Measurements from ENCODE around the gene GSK3B. TPM values are rescaled to one million over a fixed set of nuclear protein-coding genes. Genes with fewer than 3 reads are reported as not detected.

GSK3B gene
- total RNA-seq, 6 donors from 2014 or later: 41.4 to 84.9 (median 48.0) TPM

GRCh38 chr3:119964294-119964693 is 130.0 kb downstream of the GSK3B start:
- WGBS, 2 donors: 82 to 84% methylated on average over 2 of the region's 2 CpGs
- no peak for TF ChIP-seq POLR2A (IDR thresholded peaks at IDR 0.05)
- no peak for TF ChIP-seq EP300 (IDR thresholded peaks at IDR 0.05)
- no peak for TF ChIP-seq CTCF (IDR thresholded peaks at IDR 0.05)
- TF ChIP-seq POLR2AphosphoS5 (IDR thresholded peaks at IDR 0.05): no peak
- H3K4me3 ChIP-seq: no peak overlapping the region
- no peaks in the 10 kb centered on the region for H3K27me3 ChIP-seq
- no peak overlapping the region for H3K27ac ChIP-seq
- DNase-seq: no peak
- H3K36me3 ChIP-seq: no peaks in the 10 kb centered on the region
- peaks cover 0 to 3% (median 0%) of the 10 kb centered on the region in 4 donors for H3K4me1 ChIP-seq
- ATAC-seq (ENCODE audit: low FRiP score in 2 of 2): no peak
- H3K9me3 ChIP-seq: no peaks in the 10 kb centered on the region

- WGBS, 2 donors: 92 to 96% methylated on average over 6 of the region's 6 CpGs
- no peak overlapping the region for H3K4me3 ChIP-seq
- no peaks in the 10 kb centered on the region for H3K36me3 ChIP-seq
- ATAC-seq (ENCODE audit: low FRiP score in 2 of 2) (no peak), DNase-seq (no peak)
- no peaks in the 10 kb centered on the region for H3K27me3 ChIP-seq
- TF ChIP-seq EP300 (IDR thresholded peaks at IDR 0.05) (no peak), POLR2AphosphoS5 (IDR thresholded peaks at IDR 0.05) (no peak), CTCF (IDR thresholded peaks at IDR 0.05) (no peak), POLR2A (IDR thresholded peaks at IDR 0.05) (no peak)
- no peaks in the 10 kb centered on the region for H3K9me3 ChIP-seq
- H3K27ac ChIP-seq: no peak overlapping the region
- H3K4me1 ChIP-seq: peaks cover 0 to under 1% (median 0%) of the 10 kb centered on the region in 4 donors
These were observed 138.3 kb downstream of the GSK3B start for GRCh38 chr3:119955972-119956371.

- Histone ChIP-seq H3K4me1 (peaks cover 0 to 5% (median 0%) of the 10 kb centered on the region in 4 donors), H3K9me3 (no peaks in the 10 kb centered on the region), H3K27ac (no peak overlapping the region), H3K27me3 (no peaks in the 10 kb centered on the region), H3K4me3 (no peak overlapping the region), H3K36me3 (no peaks in the 10 kb centered on the region)
- ATAC-seq (ENCODE audit: low FRiP score in 2 of 2) (no peak), DNase-seq (no peak)
- WGBS, 2 donors: 94 to 98% methylated on average over 3 of the region's 3 CpGs
- TF ChIP-seq POLR2A (IDR thresholded peaks at IDR 0.05): no peak
- TF ChIP-seq CTCF (IDR thresholded peaks at IDR 0.05): no peak
- no peak for TF ChIP-seq EP300 (IDR thresholded peaks at IDR 0.05)
- TF ChIP-seq POLR2AphosphoS5 (IDR thresholded peaks at IDR 0.05): no peak
These were observed 143.5 kb downstream of the GSK3B start for GRCh38 chr3:119950666-119951325.

GRCh38 chr3:119945291-119945690 is 149.0 kb downstream of the GSK3B start:
- peaks cover 0 to 5% (median 1%) of the 10 kb centered on the region in 4 donors for H3K4me1 ChIP-seq
- H3K9me3 ChIP-seq: no peaks in the 10 kb centered on the region
- no peak for TF ChIP-seq POLR2AphosphoS5 (IDR thresholded peaks at IDR 0.05)
- TF ChIP-seq EP300 (IDR thresholded peaks at IDR 0.05): no peak
- no peak for TF ChIP-seq POLR2A (IDR thresholded peaks at IDR 0.05)
- TF ChIP-seq CTCF (IDR thresholded peaks at IDR 0.05): no peak
- DNase-seq (no peak), ATAC-seq (ENCODE audit: low FRiP score in 2 of 2) (no peak)
- no peaks in the 10 kb centered on the region for H3K36me3 ChIP-seq
- H3K4me3 ChIP-seq: no peak overlapping the region
- 29 to 32% methylated on average over 1 of the region's 1 CpG for WGBS, 2 donors
- no peaks in the 10 kb centered on the region for H3K27me3 ChIP-seq
- H3K27ac ChIP-seq: no peak overlapping the region

- Histone ChIP-seq H3K36me3 (no peaks in the 10 kb centered on the region), H3K4me3 (no peak overlapping the region), H3K9me3 (no peaks in the 10 kb centered on the region), H3K27ac (no peak overlapping the region), H3K4me1 (peaks cover 0 to 5% (median 1%) of the 10 kb centered on the region in 4 donors), H3K27me3 (no peaks in the 10 kb centered on the region)
- TF ChIP-seq CTCF (IDR thresholded peaks at IDR 0.05) (no peak), EP300 (IDR thresholded peaks at IDR 0.05) (no peak), POLR2A (IDR thresholded peaks at IDR 0.05) (no peak), POLR2AphosphoS5 (IDR thresholded peaks at IDR 0.05) (no peak)
- ATAC-seq (ENCODE audit: low FRiP score in 2 of 2) (no peak), DNase-seq (no peak)
- 86 to 93% methylated on average over 2 of the region's 2 CpGs for WGBS, 2 donors
These were observed 150.2 kb downstream of the GSK3B start for GRCh38 chr3:119944091-119944490.

Measured in upper lobe of left lung (tissue), 6 donors.